HG03460 (cell line): ENCODE results near the gene FOXN3.

Experiments used
- ATAC-seq: cut with Tn5 transposase; IDR thresholded peaks from one replicate; pipeline ENCODE4 v1.9.1; 2021; ENCODE audit not compliant: unreplicated experiment

Gene FOXN3

GRCh38 chr14:89435492-89435891, 18.5 kb upstream of the FOXN3 start:
- no peak for ATAC-seq

DNA sequence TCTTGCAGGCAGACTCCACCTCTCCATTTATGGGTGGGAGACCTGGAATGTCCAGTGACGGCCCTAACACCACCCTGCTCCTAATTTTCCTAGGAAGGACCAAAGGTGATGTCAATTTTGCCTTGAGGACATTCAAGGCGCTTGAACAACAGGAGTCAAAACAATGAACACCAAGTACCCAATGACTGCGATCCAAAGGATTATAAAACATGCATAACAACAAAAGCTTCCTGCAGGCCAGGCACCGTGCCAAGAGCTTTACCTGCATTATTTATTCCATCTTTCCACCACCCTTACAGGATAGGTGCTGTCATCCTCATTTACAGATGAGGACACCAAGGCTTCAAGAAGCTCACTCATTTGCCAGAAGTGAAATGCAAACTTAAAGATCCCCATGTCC, 15.2 kb upstream of the FOXN3 start:
- ATAC-seq: no peak

GRCh38 chr14:89430391-89431236, 13.6 kb upstream of the FOXN3 start:
- ATAC-seq: peak; percentile 89

DNA sequence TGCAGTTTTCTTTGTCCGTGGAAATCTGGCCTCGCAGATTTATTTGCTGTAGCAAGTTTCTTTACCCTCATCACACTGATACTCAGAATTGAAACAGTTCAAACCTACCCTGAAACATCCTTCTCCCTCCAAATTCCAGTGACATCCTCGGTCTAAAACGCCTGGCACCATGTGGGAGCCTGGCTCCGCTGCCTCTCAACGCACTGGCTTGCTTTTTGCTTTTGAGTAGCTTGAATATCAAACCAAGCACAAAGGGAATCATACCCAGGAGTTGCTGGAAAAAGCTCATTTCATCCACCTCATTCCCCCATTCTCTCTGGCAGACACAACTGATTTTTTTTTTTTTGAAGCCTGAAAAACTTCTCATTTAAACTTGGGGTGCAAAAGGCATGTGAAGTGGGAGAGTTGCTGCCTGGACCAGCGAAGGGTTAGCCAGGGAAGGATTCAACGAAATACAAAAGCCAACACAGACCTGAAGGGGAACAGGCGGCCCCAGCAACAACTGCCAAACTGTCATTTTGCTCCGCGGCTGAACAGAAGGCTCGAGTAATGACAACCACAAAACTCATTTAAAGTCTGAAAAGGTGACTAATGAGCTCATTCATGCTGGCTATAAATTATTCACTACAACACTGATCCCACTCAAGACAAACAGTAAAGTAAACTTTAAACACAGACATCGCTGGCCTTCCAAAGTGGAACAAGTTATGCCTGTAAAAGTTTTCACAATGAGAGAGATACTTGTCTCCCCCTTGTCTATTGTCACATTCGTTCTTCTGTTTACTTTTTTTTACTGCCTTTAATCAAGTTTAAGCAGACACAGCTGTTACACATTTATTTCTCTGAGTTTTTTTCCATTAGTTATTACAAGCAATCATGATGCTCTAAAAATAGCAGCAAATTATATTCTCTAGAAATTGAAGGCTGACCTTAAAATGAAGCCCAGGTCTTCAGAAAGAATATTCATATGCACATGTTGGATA, 12.5 kb upstream of the FOXN3 start:
- no peak for ATAC-seq

- no peak for ATAC-seq
Observed at GRCh38 chr14:89428546-89429198, 11.6 kb upstream of the FOXN3 start.

DNA sequence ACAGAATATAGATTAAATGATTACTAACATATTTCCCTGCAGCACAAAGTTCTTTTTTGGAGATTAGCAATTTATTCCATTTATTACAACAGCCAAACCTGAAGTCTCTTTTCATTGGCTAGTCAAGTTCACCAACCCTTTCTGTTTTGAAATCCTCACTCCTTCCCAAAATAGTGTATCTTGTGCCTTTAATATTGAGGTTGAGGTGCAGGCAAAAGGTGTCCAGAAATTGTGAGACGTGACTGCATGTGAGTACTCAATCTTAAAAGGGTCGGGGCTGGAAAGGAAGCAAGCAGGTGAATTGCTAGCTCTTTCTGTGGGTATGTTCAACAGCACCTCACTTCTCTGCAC, 11.1 kb upstream of the FOXN3 start:
- ATAC-seq: no peak

- no peak for ATAC-seq
Observed at GRCh38 chr14:89427426-89428172, 10.6 kb upstream of the FOXN3 start.

- ATAC-seq: no peak
Observed at GRCh38 chr14:89425931-89426330, 8.9 kb upstream of the FOXN3 start.

DNA sequence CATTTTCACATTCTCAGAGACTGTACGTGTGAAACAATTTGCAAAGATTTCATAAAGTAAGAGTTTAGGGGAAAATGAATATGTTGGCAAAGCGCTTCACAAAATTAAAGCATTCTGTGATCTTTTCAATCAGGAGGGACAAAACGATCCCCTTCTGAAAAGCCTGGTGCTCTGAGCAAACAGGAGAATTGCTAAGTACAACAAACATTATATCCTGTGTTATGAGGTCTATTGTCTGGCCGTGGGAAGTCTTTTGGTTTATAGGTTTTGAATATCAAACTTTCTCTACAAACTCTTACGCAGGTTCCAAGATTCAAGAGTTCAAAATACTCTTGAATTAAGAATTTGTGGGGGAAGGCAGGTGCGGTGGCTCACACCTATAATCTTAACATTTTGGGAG, 7.2 kb upstream of the FOXN3 start:
- no peak for ATAC-seq

DNA sequence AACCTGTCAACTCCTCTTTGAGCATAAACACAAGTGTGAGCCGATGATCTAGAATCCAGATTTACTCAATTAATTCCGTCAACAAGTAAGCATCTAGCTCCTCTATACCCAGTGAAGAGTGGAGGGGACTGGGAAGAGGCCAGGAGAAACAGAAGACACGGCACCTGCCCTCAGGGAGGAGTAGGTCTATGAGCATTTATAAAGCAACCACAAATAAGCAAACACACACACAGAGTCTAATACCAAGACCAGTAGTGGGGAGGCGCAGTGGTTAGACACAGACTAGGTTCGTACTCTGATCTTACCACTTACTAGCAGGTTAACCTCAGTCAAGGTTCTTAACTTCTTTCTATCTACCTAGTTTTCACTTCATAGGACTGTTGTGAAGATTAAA, 5.9 kb upstream of the FOXN3 start:
- ATAC-seq: no peak

GRCh38 chr14:89422181-89422951, 5.3 kb upstream of the FOXN3 start:
- no peak for ATAC-seq

DNA sequence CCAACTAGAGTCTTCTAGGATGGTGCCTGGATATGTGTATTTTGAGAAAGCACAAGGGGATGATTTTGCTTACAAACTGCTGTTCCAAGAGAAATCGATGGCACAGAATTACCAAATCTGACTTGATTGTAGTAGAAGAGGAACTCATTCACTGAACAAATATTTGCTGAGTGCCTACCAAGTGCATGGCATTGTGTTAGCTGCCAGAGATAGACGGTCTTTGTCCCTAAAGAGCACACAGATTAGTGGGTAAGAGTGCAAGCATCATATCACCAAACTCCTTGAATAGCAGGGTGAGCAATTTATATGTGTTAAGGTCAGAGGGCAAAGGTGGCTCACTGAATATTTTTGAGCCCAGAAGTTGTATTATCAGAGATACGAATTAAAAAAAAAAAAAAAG, 3.5 kb upstream of the FOXN3 start:
- ATAC-seq: no peak

- ATAC-seq: no peak
Observed at GRCh38 chr14:89419973-89420482, 3.0 kb upstream of the FOXN3 start.

DNA sequence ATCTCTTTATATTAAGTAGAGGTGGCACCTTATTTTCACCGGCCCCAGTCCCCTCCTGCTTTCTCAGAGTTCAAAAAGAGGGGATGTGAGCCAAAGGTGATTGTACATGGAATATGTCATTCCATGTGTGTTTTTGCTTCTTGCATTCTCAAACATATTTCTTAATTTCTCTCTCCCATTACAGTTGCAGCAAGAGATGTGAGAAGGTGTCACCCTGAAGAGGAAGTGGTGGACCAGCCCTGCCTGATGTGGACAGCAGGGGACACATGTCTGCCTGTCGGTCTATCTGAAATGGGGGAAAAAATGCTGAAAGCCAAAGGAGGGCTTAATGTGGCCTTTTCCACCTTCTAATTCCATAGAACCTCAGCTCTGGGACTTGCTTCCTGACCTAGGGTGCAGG, 1.9 kb upstream of the FOXN3 start:
- no peak for ATAC-seq

DNA sequence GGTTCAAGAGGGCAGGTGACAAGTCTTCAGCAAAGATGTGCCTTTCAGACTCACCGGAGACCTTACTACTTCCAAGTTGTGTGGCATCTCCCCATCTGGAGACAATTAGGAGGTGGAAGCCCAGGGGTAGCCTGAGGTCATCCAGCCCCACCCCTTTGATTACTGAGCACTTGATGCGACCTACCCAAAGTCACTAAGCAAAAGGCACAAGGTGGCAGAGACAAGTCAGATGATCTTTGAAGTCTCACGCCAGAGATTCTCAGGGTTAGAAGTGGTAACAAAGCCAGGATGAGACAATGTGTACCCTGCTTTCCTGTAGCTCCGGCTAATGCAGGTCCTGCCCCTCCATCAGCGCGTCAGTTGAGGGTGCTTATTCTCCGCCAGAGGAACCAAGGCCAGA, 1.4 kb upstream of the FOXN3 start:
- ATAC-seq: no peak

DNA sequence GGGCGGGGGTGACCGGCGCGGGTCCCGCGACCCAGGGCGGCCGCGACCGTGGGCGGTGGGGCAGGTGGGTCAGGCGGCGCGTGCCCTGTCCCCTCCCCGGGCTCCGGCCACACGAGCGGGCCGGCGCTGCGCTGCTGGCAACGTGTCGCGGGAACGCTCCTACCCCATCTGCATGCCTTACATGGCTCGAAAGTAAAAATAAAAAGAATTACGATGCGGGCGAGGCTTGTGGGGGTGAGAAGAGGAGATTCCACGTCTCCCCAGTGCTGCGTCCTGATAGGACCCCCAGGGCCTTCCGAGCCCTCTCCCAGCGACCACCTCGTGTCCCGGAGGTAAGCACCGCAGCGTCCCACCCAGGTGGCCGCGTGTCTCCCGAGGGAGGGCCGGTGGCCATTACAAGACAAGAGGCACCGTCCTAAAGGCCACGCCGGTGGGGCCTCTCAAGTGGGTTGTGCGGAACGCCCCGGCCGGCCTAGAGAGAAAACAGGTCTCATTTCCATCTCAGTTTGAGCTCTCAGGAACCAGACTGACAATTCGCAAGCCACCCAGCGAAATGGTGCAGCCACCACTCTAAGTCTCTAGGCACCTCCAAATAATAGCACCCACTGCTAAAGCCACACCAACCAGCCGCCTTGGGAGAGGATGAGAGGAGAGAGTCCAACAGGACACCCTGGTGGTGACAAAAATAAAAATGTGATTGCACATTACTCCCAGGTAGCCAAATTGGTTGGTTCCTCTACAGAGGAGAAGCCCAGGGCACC, 612 bp upstream of the FOXN3 start:
- ATAC-seq: peak; percentile 58

DNA sequence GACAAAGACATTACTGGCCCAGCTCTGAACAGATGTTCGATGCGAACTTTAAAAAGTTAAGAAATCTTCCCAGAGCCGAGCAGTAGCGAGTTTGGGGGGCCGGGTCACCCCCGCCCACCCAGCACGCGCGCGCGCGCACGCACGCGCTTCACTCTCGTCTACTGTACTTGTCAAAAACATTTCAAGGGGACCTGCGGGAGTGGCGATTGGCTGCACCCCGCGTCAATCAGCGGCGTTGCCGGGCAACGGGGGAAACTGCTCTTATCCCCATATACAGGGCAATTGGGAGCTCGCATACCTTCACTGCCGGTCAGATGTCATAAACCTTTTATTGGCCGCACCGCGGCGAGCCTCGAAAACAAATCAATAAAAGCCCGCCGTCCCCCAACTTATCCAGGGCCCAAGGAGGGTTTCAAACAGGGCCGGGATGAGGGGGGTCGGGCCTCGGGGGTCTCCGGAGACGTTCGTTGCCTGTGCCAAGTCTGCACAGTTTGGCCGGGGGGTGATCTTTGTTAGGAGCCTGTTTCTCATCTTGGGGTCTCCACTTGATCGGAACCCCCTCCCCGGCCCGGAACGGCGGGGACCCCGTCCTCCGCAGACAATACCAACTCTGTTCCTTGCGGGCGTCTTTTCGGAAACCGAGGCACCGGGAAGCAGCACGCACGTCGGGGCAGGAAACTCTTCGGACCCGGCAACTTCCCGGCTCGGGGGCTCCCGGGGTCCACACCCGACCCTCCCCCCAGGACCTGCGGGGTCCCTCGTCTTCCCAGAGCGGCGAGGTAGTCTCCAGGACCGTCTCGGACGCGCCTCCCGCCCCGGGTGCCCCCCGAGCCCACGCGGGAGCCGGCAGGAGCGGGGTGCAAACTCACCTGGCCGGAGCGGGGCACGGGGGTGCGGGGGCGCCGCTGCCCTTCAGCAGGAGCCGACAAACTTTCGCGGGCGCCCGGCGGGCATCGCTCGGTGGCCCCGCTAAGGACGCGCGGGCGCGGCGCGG, 734 bp downstream of the FOXN3 start:
- ATAC-seq: peak; percentile 85

DNA sequence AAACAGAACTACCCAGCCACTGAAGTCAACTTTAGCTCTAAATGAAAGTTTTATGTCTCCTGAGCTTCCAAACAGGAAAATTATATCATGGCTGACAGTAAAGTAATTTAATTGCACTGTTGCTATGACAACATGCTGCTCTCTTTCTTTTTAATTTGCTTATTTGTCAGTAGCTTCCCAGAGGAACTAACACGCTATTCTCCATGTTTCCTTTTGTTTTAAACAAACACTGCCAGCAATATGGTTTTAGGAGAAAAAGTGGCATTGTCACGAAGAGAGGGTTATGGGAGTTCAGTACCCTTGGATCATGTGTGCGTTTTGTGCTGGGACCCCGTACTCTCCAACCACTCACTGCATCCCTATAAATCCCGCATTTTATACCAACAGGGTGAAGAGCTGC, 1.9 kb downstream of the FOXN3 start:
- no peak for ATAC-seq
